Keratinocyte (primary cell): Measurements from ENCODE around the gene AGL. TPM values are rescaled to one million over a fixed set of nuclear protein-coding genes. Genes with fewer than 3 reads are reported as not detected.
A peak's percentile ranks its signal among the peaks of the same experiment; 100 is the strongest.

ENCODE experiments used
- DNase-seq: peaks from one replicate; pipeline ENCODE4 v3.0.0-alpha.2; 2011; ENCODE audit warnings: low read depth, missing footprints, low spot score
- FAIRE-seq: peaks from 2 replicates; lab custom pipeline; 2011; peaks lifted over from hg19 to GRCh38; lab: Jason Lieb, UNC
- H2AFZ ChIP-seq: 2 replicates; pipeline ENCODE4 v1.6.0; 2012; ENCODE audit warnings: low read length, control low read depth, inconsistent platforms; ENCODE audit not compliant: control insufficient read depth
- H3K27ac ChIP-seq: 2 replicates; pipeline ENCODE4 v1.5.1; 2011; ENCODE audit warnings: low read length; ENCODE audit not compliant: control insufficient read depth, insufficient read depth
- H3K27me3 ChIP-seq: 3 replicates; pipeline ENCODE4 v1.6.0; 2011; ENCODE audit warnings: low read length; ENCODE audit not compliant: control insufficient read depth, insufficient read depth; ENCODE audit errors: extremely low read depth
- H3K36me3 ChIP-seq, 2 experiments: 2 replicates in 1 of 2; 3 replicates in 1 of 2; pipeline ENCODE4 v1.5.1; 2011; ENCODE audit warnings: low read length in 2 of 2, mild to moderate bottlenecking in 1 of 2; ENCODE audit not compliant: control insufficient read depth in 2 of 2, insufficient read depth in 2 of 2; ENCODE audit errors: extremely low read depth in 1 of 2
- H3K4me1 ChIP-seq: 3 replicates; pipeline ENCODE4 v1.5.1; 2011; ENCODE audit warnings: low read length; ENCODE audit not compliant: control insufficient read depth, insufficient read depth; ENCODE audit errors: extremely low read depth
- H3K4me2 ChIP-seq: 3 replicates; pipeline ENCODE4 v1.6.0; 2011; ENCODE audit warnings: low read depth, low read length; ENCODE audit not compliant: control insufficient read depth, insufficient read depth; ENCODE audit errors: extremely low read depth
- H3K4me3 ChIP-seq, 3 experiments: fragments of 200-600 bp in 1 of 3; sonication (generic) in 1 of 3; 2 replicates in 2 of 3; 3 replicates in 1 of 3; pipeline ENCODE4 v1.5.1; 2011 to 2016; ENCODE audit warnings: low read length in 3 of 3, mild to moderate bottlenecking in 3 of 3, control low read depth in 2 of 3, inconsistent platforms in 1 of 3, low read depth in 1 of 3, mixed read lengths in 1 of 3, mixed run types in 1 of 3, moderate library complexity in 1 of 3; ENCODE audit not compliant: control insufficient read depth in 2 of 3, insufficient read depth in 2 of 3; ENCODE audit errors: extremely low read depth in 1 of 3
- H3K79me2 ChIP-seq: 2 replicates; pipeline ENCODE4 v1.6.0; 2012; ENCODE audit warnings: low read length; ENCODE audit not compliant: control insufficient read depth, insufficient read depth
- H3K9ac ChIP-seq: 3 replicates; pipeline ENCODE4 v1.6.0; 2011; ENCODE audit warnings: low read length; ENCODE audit not compliant: control insufficient read depth, insufficient read depth; ENCODE audit errors: extremely low read depth
- H3K9me1 ChIP-seq: 3 replicates; pipeline ENCODE4 v1.6.0; 2011; ENCODE audit warnings: low read length; ENCODE audit not compliant: control insufficient read depth, insufficient read depth; ENCODE audit errors: extremely low read depth
- H3K9me3 ChIP-seq: 2 replicates; pipeline ENCODE4 v1.5.1; 2012; ENCODE audit warnings: low read depth, low read length; ENCODE audit not compliant: control insufficient read depth
- H4K20me1 ChIP-seq: 3 replicates; pipeline ENCODE4 v1.6.0; 2011; ENCODE audit warnings: low read length; ENCODE audit not compliant: control insufficient read depth, insufficient read depth; ENCODE audit errors: extremely low read depth
- CTCF ChIP-seq, 3 experiments: IDR thresholded peaks in 1 of 3; conservative IDR thresholded peaks in 1 of 3; optimal IDR thresholded peaks in 1 of 3; 2 replicates in 2 of 3; 3 replicates in 1 of 3; pipeline versions ENCODE3 to v1.5.1; 2011; ENCODE audit warnings: low read length in 3 of 3, mild to moderate bottlenecking in 3 of 3, moderate library complexity in 2 of 3, control low read depth in 1 of 3, inconsistent platforms in 1 of 3; ENCODE audit not compliant: insufficient read depth in 2 of 3; ENCODE audit errors: extremely low read depth in 1 of 3
- EZH2 ChIP-seq: IDR thresholded peaks from one replicate; pipeline ENCODE4 v1.6.1; 2012; ENCODE audit warnings: inconsistent platforms, mild to moderate bottlenecking, low read length, moderate library complexity
- dilution Hi-C: fragments of 300-500 bp; cut with MboI; formaldehyde crosslinking; loops from one replicate; pipeline ENCODE4 v1.7.0; 2020; ENCODE audit warnings: low sequenced_read_pairs; ENCODE audit not compliant: extremely low pct_ligation_motif_present
- polyA plus RNA-seq, 5 experiments: library from polyadenylated mRNA; depleted of rRNA in 3 of 5; stranded (reverse) in 3 of 5; stranded (forward) in 1 of 5; unstranded in 1 of 5; fragments of >200 nt; gene quantifications; 1 replicate in 1 of 5; 2 replicates in 3 of 5; 3 replicates in 1 of 5; pipeline versions ENCODE4 v1.2.1 to v1.2.3, GENCODE V29; 2011 to 2012; ENCODE audit warnings: missing spikeins in 2 of 5, low read depth in 1 of 5, low replicate concordance in 1 of 5

The AGL gene
- polyA plus RNA-seq, 1 donor (not counting 4 experiments of a cell fraction or from before 2014, with no cell fraction given), result 8.2 TPM

- dilution Hi-C loops, result no loop called here
- peak overlapping the region; percentile 58 to 96 (median 92) for H3K4me3 ChIP-seq
- H3K79me2 ChIP-seq, result no peaks in the 10 kb centered on the region
- DNase-seq (no peak), FAIRE-seq (no peak)
- no peak for TF ChIP-seq CTCF (optimal IDR thresholded peaks at IDR 0.05 in 1 of 3, IDR thresholded peaks at IDR 0.05 in 1 of 3, conservative IDR thresholded peaks at IDR 0.05 in 1 of 3; ENCODE audit: extremely low read depth in 1 of 3, insufficient read depth in 2 of 3, low read length in 3 of 3)
- no peak for TF ChIP-seq EZH2
- H3K4me2 ChIP-seq, result peak overlapping the region; percentile 90
- H3K9ac ChIP-seq, result peak overlapping the region; percentile 83
- H3K36me3 ChIP-seq, result no peaks in the 10 kb centered on the region
- peaks cover 21% of the 10 kb centered on the region for H3K4me1 ChIP-seq
- H4K20me1 ChIP-seq, result no peaks in the 10 kb centered on the region
- H3K9me1 ChIP-seq, result no peaks in the 10 kb centered on the region
- H3K9me3 ChIP-seq, result no peaks in the 10 kb centered on the region
- peak overlapping the region; percentile 96 for H2AFZ ChIP-seq
- H3K27ac ChIP-seq, result peak overlapping the region; percentile 64
- H3K27me3 ChIP-seq, result no peaks in the 10 kb centered on the region
These were observed 783 bp upstream of the AGL start for GRCh38 chr1:99849413-99849743.

- TF ChIP-seq CTCF (optimal IDR thresholded peaks at IDR 0.05 in 1 of 3, IDR thresholded peaks at IDR 0.05 in 1 of 3, conservative IDR thresholded peaks at IDR 0.05 in 1 of 3; ENCODE audit: extremely low read depth in 1 of 3, insufficient read depth in 2 of 3, low read length in 3 of 3) (no peak), EZH2 (no peak)
- Histone ChIP-seq H3K36me3 (no peaks in the 10 kb centered on the region), H3K4me1 (peaks cover 21% of the 10 kb centered on the region), H3K4me3 (peak overlapping the region; percentile 58 to 96 (median 92)), H3K9me3 (no peaks in the 10 kb centered on the region), H3K9me1 (no peaks in the 10 kb centered on the region), H3K27ac (peak overlapping the region; percentile 64), H2AFZ (peak overlapping the region; percentile 96), H3K4me2 (peak overlapping the region; percentile 90), H3K27me3 (no peaks in the 10 kb centered on the region), H3K79me2 (no peaks in the 10 kb centered on the region), H3K9ac (peak overlapping the region; percentile 83), H4K20me1 (no peaks in the 10 kb centered on the region)
- DNase-seq (no peak), FAIRE-seq (peak; percentile 23)
- dilution Hi-C loops, result no loop called here
These were observed 514 bp downstream of the AGL start for GRCh38 chr1:99850459-99851291.
